ENCODE measurements around the gene CPSF3.

Gene CPSF3

GRCh38 chr2:9441556-9441955, 18.1 kb downstream of the CPSF3 start:
- TF ChIP-seq MAX (IDR thresholded peaks at IDR 0.05; ENCODE audit: low read depth, low read length) (no peak), MYC (IDR thresholded peaks at IDR 0.05; ENCODE audit: low read depth, low read length) (no peak), POLR2A (IDR thresholded peaks at IDR 0.05; ENCODE audit: extremely low read depth, insufficient read length) (no peak), CTCF (IDR thresholded peaks at IDR 0.05; ENCODE audit: low read depth, low read length) (no peak)
- DNase-seq (ENCODE audit: low read depth): no peak
- no peak overlapping the region for H3K4me3 ChIP-seq (ENCODE audit: low read depth, low read length)

GRCh38 chr2:9443526-9443925, 20.1 kb downstream of the CPSF3 start:
- no peak for DNase-seq (ENCODE audit: low read depth)
- H3K4me3 ChIP-seq (ENCODE audit: low read depth, low read length): no peak overlapping the region
- TF ChIP-seq CTCF (IDR thresholded peaks at IDR 0.05; ENCODE audit: low read depth, low read length) (no peak), MYC (IDR thresholded peaks at IDR 0.05; ENCODE audit: low read depth, low read length) (no peak), POLR2A (IDR thresholded peaks at IDR 0.05; ENCODE audit: extremely low read depth, insufficient read length) (no peak), MAX (IDR thresholded peaks at IDR 0.05; ENCODE audit: low read depth, low read length) (no peak)

GRCh38 chr2:9445089-9445488, 21.6 kb downstream of the CPSF3 start:
- TF ChIP-seq CTCF (IDR thresholded peaks at IDR 0.05; ENCODE audit: low read depth, low read length) (no peak), POLR2A (IDR thresholded peaks at IDR 0.05; ENCODE audit: extremely low read depth, insufficient read length) (no peak), MYC (IDR thresholded peaks at IDR 0.05; ENCODE audit: low read depth, low read length) (no peak), MAX (IDR thresholded peaks at IDR 0.05; ENCODE audit: low read depth, low read length) (no peak)
- DNase-seq (ENCODE audit: low read depth): no peak
- no peak overlapping the region for H3K4me3 ChIP-seq (ENCODE audit: low read depth, low read length)

- TF ChIP-seq CTCF (IDR thresholded peaks at IDR 0.05; ENCODE audit: low read depth, low read length) (no peak), POLR2A (IDR thresholded peaks at IDR 0.05; ENCODE audit: extremely low read depth, insufficient read length) (no peak), MAX (IDR thresholded peaks at IDR 0.05; ENCODE audit: low read depth, low read length) (no peak), MYC (IDR thresholded peaks at IDR 0.05; ENCODE audit: low read depth, low read length) (no peak)
- no peak for DNase-seq (ENCODE audit: low read depth)
- no peak overlapping the region for H3K4me3 ChIP-seq (ENCODE audit: low read depth, low read length)
These were observed 27.8 kb downstream of the CPSF3 start for GRCh38 chr2:9451231-9451630.

GRCh38 chr2:9460441-9461017, 37.1 kb downstream of the CPSF3 start:
- TF ChIP-seq MYC (IDR thresholded peaks at IDR 0.05; ENCODE audit: low read depth, low read length) (no peak), POLR2A (IDR thresholded peaks at IDR 0.05; ENCODE audit: extremely low read depth, insufficient read length) (no peak), CTCF (IDR thresholded peaks at IDR 0.05; ENCODE audit: low read depth, low read length) (no peak), MAX (IDR thresholded peaks at IDR 0.05; ENCODE audit: low read depth, low read length) (no peak)
- no peak for DNase-seq (ENCODE audit: low read depth)
- no peak overlapping the region for H3K4me3 ChIP-seq (ENCODE audit: low read depth, low read length)

Measured in NB4 (cell line).